ENCODE data around the gene GAL3ST1. TPM values are rescaled to one million over a fixed set of nuclear protein-coding genes. Genes with fewer than 3 reads are reported as not detected.

Gene GAL3ST1
- total and polyA plus RNA-seq, 4 donors, result 1.0 to 19.4 (median 1.5) TPM

- TF ChIP-seq EGR1 (IDR thresholded peaks at IDR 0.05; ENCODE audit: low read depth in 2 of 2), result no peak
These were observed 61.0 kb downstream of the GAL3ST1 start (continued) for GRCh38 chr22:30513462-30513861.

- H3K27ac ChIP-seq (ENCODE audit: low read depth in 1 of 2, low read length in 2 of 2), result no peak overlapping the region
- WGBS, result 94% methylated on average over 7 of the region's 7 CpGs
- H3K4me3 ChIP-seq (ENCODE audit: low read depth in 1 of 3, low read length in 3 of 3), result no peak overlapping the region
- DNase-seq (ENCODE audit: low spot score), result no peak
- H3K36me3 ChIP-seq (ENCODE audit: control insufficient read depth in 4 of 4, insufficient read depth in 3 of 4, low read depth in 1 of 4, low read length in 3 of 4), result no peaks in the 10 kb centered on the region
- no peaks in the 10 kb centered on the region for H3K9me3 ChIP-seq (ENCODE audit: control insufficient read depth in 4 of 4, low read length in 3 of 4)
- H3K9ac ChIP-seq (ENCODE audit: low read depth in 1 of 2, low read length in 2 of 2), result no peak overlapping the region
- TF ChIP-seq HNF4G (IDR thresholded peaks at IDR 0.05), result no peak
- TF ChIP-seq EGR1 (IDR thresholded peaks at IDR 0.05; ENCODE audit: low read depth in 2 of 2), result no peak
- TF ChIP-seq HNF4A (conservative IDR thresholded peaks at IDR 0.05), result no peak
- no peak for TF ChIP-seq JUND (IDR thresholded peaks at IDR 0.05)
- no peak for TF ChIP-seq TAF1 (conservative IDR thresholded peaks at IDR 0.05)
- no peak for TF ChIP-seq FOXA2 (IDR thresholded peaks at IDR 0.05)
- TF ChIP-seq, protein P1, sequence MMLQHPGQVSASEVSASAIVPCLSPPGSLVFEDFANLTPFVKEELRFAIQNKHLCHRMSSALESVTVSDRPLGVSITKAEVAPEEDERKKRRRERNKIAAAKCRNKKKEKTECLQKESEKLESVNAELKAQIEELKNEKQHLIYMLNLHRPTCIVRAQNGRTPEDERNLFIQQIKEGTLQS (IDR thresholded peaks at IDR 0.05), result no peak
- no peak for TF ChIP-seq SP1 (IDR thresholded peaks at IDR 0.05)
- TF ChIP-seq, protein P2, sequence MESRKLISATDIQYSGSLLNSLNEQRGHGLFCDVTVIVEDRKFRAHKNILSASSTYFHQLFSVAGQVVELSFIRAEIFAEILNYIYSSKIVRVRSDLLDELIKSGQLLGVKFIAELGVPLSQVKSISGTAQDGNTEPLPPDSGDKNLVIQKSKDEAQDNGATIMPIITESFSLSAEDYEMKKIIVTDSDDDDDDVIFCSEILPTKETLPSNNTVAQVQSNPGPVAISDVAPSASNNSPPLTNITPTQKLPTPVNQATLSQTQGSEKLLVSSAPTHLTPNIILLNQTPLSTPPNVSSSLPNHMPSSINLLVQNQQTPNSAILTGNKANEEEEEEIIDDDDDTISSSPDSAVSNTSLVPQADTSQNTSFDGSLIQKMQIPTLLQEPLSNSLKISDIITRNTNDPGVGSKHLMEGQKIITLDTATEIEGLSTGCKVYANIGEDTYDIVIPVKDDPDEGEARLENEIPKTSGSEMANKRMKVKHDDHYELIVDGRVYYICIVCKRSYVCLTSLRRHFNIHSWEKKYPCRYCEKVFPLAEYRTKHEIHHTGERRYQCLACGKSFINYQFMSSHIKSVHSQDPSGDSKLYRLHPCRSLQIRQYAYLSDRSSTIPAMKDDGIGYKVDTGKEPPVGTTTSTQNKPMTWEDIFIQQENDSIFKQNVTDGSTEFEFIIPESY (IDR thresholded peaks at IDR 0.05), result no peak
- no peak for TF ChIP-seq YY1 (IDR thresholded peaks at IDR 0.05)
- TF ChIP-seq MAX (IDR thresholded peaks at IDR 0.05), result no peak
- TF ChIP-seq NR2F2 (IDR thresholded peaks at IDR 0.05), result no peak
- no peak for TF ChIP-seq FOXA1 (IDR thresholded peaks at IDR 0.05)
- no peak for TF ChIP-seq RAD21 (IDR thresholded peaks at IDR 0.05)
- TF ChIP-seq GABPA (IDR thresholded peaks at IDR 0.05 in 1 of 2, conservative IDR thresholded peaks at IDR 0.05 in 1 of 2), result no peak
- no peak for TF ChIP-seq REST (IDR thresholded peaks at IDR 0.05)
- TF ChIP-seq, protein P3, sequence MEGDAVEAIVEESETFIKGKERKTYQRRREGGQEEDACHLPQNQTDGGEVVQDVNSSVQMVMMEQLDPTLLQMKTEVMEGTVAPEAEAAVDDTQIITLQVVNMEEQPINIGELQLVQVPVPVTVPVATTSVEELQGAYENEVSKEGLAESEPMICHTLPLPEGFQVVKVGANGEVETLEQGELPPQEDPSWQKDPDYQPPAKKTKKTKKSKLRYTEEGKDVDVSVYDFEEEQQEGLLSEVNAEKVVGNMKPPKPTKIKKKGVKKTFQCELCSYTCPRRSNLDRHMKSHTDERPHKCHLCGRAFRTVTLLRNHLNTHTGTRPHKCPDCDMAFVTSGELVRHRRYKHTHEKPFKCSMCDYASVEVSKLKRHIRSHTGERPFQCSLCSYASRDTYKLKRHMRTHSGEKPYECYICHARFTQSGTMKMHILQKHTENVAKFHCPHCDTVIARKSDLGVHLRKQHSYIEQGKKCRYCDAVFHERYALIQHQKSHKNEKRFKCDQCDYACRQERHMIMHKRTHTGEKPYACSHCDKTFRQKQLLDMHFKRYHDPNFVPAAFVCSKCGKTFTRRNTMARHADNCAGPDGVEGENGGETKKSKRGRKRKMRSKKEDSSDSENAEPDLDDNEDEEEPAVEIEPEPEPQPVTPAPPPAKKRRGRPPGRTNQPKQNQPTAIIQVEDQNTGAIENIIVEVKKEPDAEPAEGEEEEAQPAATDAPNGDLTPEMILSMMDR (IDR thresholded peaks at IDR 0.05; ENCODE audit: low read depth, low read length, missing input control), result no peak
- no peak for TF ChIP-seq RXRA (IDR thresholded peaks at IDR 0.05)
- H3K4me1 ChIP-seq (ENCODE audit: control insufficient read depth in 4 of 4, insufficient read depth in 4 of 4, low read length in 3 of 4), result peaks cover 0 to 9% (median 4%) of the 10 kb centered on the region in 4 donors
- H3K27me3 ChIP-seq (ENCODE audit: control insufficient read depth in 4 of 4, insufficient read depth in 4 of 4, low read length in 3 of 4), result no peaks in the 10 kb centered on the region
These were observed 62.6 kb downstream of the GAL3ST1 start for GRCh38 chr22:30511911-30512310.

All from liver (tissue), 9 donors.